Astrocyte (in vitro differentiated cells and primary cell): ENCODE measurements around the gene UBA52. TPM values are rescaled to one million over a fixed set of nuclear protein-coding genes. Genes with fewer than 3 reads are reported as not detected.

Experiments used
- DNase-seq: peaks from one replicate; pipeline ENCODE4 v3.0.0-alpha.2; 2010; ENCODE audit warnings: low read depth
- FAIRE-seq: peaks from 2 replicates; lab custom pipeline; 2011; peaks lifted over from hg19 to GRCh38; lab: Jason Lieb, UNC
- H2AFZ ChIP-seq: 2 replicates; pipeline ENCODE4 v1.6.0; 2012; ENCODE audit warnings: low read depth, low read length, inconsistent platforms
- H3K27ac ChIP-seq: 2 replicates; pipeline ENCODE4 v1.5.1; 2011; ENCODE audit warnings: low read depth, low read length, inconsistent platforms
- H3K27me3 ChIP-seq: 2 replicates; pipeline ENCODE4 v1.6.0; 2011; ENCODE audit warnings: low read length, inconsistent platforms; ENCODE audit not compliant: insufficient read depth
- H3K36me3 ChIP-seq: 2 replicates; pipeline ENCODE4 v1.5.1; 2011; ENCODE audit warnings: low read length, inconsistent platforms; ENCODE audit not compliant: insufficient read depth
- H3K4me1 ChIP-seq: 2 replicates; pipeline ENCODE4 v1.5.1; 2011; ENCODE audit warnings: low read length, inconsistent platforms; ENCODE audit not compliant: insufficient read depth
- H3K4me2 ChIP-seq: 2 replicates; pipeline ENCODE4 v1.6.0; 2012; ENCODE audit warnings: low read length, inconsistent platforms
- H3K4me3 ChIP-seq: 2 replicates; pipeline ENCODE4 v1.5.1; 2011; ENCODE audit warnings: low read depth, mild to moderate bottlenecking, low read length, inconsistent platforms; ENCODE audit not compliant: insufficient read depth
- H3K79me2 ChIP-seq: 2 replicates; pipeline ENCODE4 v1.6.0; 2012; ENCODE audit warnings: mild to moderate bottlenecking, low read length, inconsistent platforms; ENCODE audit not compliant: insufficient read depth
- H3K9ac ChIP-seq: 2 replicates; pipeline ENCODE4 v1.6.0; 2012; ENCODE audit warnings: mild to moderate bottlenecking, low read length, inconsistent platforms
- H3K9me3 ChIP-seq: 2 replicates; pipeline ENCODE4 v1.5.1; 2012; ENCODE audit warnings: low read depth, mild to moderate bottlenecking, low read length, inconsistent platforms; ENCODE audit not compliant: insufficient read depth
- H4K20me1 ChIP-seq: 2 replicates; pipeline ENCODE4 v1.6.0; 2012; ENCODE audit warnings: low read length, inconsistent platforms; ENCODE audit not compliant: insufficient read depth
- H3K27ac Mint-ChIP-seq: one replicate; pipeline ENCODE4 v1.8.0; 2021; ENCODE audit warnings: mild to moderate bottlenecking, mixed read lengths; ENCODE audit not compliant: unreplicated experiment
- H3K27me3 Mint-ChIP-seq: one replicate; pipeline ENCODE4 v1.8.0; 2021; ENCODE audit warnings: low read depth, mixed read lengths; ENCODE audit not compliant: unreplicated experiment
- H3K36me3 Mint-ChIP-seq: one replicate; pipeline ENCODE4 v1.8.0; 2021; ENCODE audit warnings: low read depth, mixed read lengths; ENCODE audit not compliant: unreplicated experiment
- H3K4me1 Mint-ChIP-seq: one replicate; pipeline ENCODE4 v1.8.0; 2021; ENCODE audit warnings: low read depth, mixed read lengths; ENCODE audit not compliant: unreplicated experiment
- H3K4me3 Mint-ChIP-seq: one replicate; pipeline ENCODE4 v1.8.0; 2021; ENCODE audit warnings: mild to moderate bottlenecking, moderate library complexity, mixed read lengths; ENCODE audit not compliant: unreplicated experiment
- H3K9me3 Mint-ChIP-seq: one replicate; pipeline ENCODE4 v1.8.0; 2021; ENCODE audit warnings: mild to moderate bottlenecking, mixed read lengths; ENCODE audit not compliant: unreplicated experiment
- EZH2 ChIP-seq: IDR thresholded peaks from 2 replicates; pipeline ENCODE4 v1.6.1; 2012; ENCODE audit warnings: mild to moderate bottlenecking, low read length, inconsistent platforms; ENCODE audit not compliant: insufficient read depth
- total RNA-seq: library from RNA; stranded (reverse); gene quantifications from 2 replicates; pipeline ENCODE4 v1.2.1, GENCODE V29; 2021
- TF ChIP-seq, protein P1 (sequence below): IDR thresholded peaks from 2 replicates; pipeline ENCODE4 v1.5.1; 2011; ENCODE audit warnings: low read depth, mild to moderate bottlenecking, inconsistent platforms, low read length, moderate library complexity; ENCODE audit not compliant: insufficient read depth

Gene UBA52
- total RNA-seq, 1 donor from 2014 or later = 1,287 TPM

DNA sequence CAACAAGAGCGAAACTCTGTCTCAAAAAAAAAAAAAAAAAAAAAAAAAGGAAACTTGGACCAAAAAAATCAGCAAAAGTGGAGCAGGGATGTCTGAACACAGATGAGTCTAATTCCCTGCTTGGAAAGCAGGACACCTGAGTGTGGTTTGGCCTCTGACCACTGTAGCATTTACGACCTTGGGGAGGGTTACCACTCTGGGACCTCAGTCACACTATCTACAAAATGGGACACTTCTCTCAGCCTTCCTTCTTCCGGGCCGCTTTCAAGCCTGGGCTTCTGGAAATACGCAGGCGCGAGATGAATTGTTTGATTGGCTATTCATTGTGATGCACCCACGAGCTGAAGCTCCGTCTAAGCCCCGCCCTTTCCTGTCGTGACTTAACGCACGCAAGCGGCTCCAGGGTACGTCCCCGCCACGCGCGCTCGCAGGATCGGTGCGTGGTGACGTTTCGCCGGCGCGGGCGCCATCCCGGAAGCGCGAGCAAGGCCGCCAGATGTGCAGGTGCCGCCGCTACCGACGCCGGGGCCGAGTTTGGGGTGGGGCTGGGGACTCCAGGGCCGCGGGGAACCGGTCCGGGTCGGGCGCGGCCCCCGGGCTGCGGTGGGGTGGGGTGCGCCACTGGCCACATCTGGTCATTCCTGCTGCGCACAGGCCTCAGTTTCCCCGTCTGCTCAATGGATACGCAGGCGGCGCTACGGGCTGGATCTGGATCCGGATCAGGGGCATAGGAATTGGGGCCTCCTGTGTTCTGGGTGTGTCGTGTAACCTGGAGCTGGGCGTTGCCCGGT, 14.1 kb upstream of the UBA52 start, which contains the start of gene KXD1:
Gene KXD1, plus strand, starts transcription at position 460 of the 791 bp plus-strand sequence. CDS start 4,187 bp downstream, outside the sequence.
- DNase-seq (peak; percentile 97), FAIRE-seq (peak; percentile 65)
- Mint-ChIP-seq H3K4me3 (peak within 1 kb of the TSS; percentile 97), H3K4me1 (peaks cover 6% of the 10 kb centered on the region), H3K36me3 (peaks cover 2% of the 10 kb centered on the region), H3K9me3 (no peaks in the 10 kb centered on the region), H3K27ac (peak within 1 kb of the TSS; percentile 94), H3K27me3 (no peaks in the 10 kb centered on the region)
- no peaks in the 10 kb centered on the region for H3K27me3 ChIP-seq
- peak within 1 kb of the TSS; percentile 91 for H2AFZ ChIP-seq
- H3K36me3 ChIP-seq = no peaks in the 10 kb centered on the region
- no peak for TF ChIP-seq EZH2
- TF ChIP-seq, protein P1, sequence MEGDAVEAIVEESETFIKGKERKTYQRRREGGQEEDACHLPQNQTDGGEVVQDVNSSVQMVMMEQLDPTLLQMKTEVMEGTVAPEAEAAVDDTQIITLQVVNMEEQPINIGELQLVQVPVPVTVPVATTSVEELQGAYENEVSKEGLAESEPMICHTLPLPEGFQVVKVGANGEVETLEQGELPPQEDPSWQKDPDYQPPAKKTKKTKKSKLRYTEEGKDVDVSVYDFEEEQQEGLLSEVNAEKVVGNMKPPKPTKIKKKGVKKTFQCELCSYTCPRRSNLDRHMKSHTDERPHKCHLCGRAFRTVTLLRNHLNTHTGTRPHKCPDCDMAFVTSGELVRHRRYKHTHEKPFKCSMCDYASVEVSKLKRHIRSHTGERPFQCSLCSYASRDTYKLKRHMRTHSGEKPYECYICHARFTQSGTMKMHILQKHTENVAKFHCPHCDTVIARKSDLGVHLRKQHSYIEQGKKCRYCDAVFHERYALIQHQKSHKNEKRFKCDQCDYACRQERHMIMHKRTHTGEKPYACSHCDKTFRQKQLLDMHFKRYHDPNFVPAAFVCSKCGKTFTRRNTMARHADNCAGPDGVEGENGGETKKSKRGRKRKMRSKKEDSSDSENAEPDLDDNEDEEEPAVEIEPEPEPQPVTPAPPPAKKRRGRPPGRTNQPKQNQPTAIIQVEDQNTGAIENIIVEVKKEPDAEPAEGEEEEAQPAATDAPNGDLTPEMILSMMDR = no peak
- H3K4me3 ChIP-seq = peak within 1 kb of the TSS; percentile 91
- H3K27ac ChIP-seq = peak within 1 kb of the TSS; percentile 65
- peak within 1 kb of the TSS; percentile 94 for H3K9ac ChIP-seq
- peaks cover 42% of the 10 kb centered on the region for H3K79me2 ChIP-seq
- H4K20me1 ChIP-seq = peaks cover 14% of the 10 kb centered on the region
- peak within 1 kb of the TSS; percentile 98 for H3K4me2 ChIP-seq
- H3K4me1 ChIP-seq = peaks cover 9% of the 10 kb centered on the region
- no peaks in the 10 kb centered on the region for H3K9me3 ChIP-seq

DNA sequence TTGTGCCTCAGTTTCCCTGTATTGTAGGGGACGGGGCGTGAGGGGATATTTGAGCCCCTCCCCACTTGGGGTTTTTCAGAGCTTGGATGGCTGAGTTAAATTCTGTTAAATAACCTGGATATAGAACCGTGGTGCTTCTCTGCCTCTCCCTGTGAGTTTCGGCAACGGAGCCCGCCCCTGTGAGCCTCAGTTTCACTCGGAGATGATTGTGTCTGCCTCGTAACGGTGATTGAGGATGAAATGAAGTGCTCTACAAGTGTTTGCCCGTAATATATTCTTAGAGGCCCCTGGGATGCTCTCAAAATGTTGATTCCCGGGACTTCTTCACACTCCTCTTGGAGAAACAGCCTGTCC, 13.5 kb upstream of the UBA52 start:
- no peak for DNase-seq
- Histone ChIP-seq H3K9me3 (no peaks in the 10 kb centered on the region), H3K9ac (peak overlapping the region; percentile 94), H2AFZ (peak overlapping the region; percentile 91), H4K20me1 (peaks cover 14% of the 10 kb centered on the region), H3K4me3 (peak overlapping the region; percentile 91), H3K4me2 (peak overlapping the region; percentile 98), H3K4me1 (peaks cover 9% of the 10 kb centered on the region), H3K27ac (peak overlapping the region; percentile 65), H3K79me2 (peaks cover 42% of the 10 kb centered on the region), H3K36me3 (peaks cover 3% of the 10 kb centered on the region), H3K27me3 (no peaks in the 10 kb centered on the region)
- H3K9me3 Mint-ChIP-seq = no peaks in the 10 kb centered on the region
- no peaks in the 10 kb centered on the region for H3K27me3 Mint-ChIP-seq
- H3K4me3 Mint-ChIP-seq = peak overlapping the region; percentile 97
- H3K36me3 Mint-ChIP-seq = peaks cover 8% of the 10 kb centered on the region
- peak overlapping the region; percentile 94 for H3K27ac Mint-ChIP-seq
- no peak for TF ChIP-seq EZH2
- TF ChIP-seq, protein P1 = no peak
- no peak for FAIRE-seq
- H3K4me1 Mint-ChIP-seq = peaks cover 6% of the 10 kb centered on the region

DNA sequence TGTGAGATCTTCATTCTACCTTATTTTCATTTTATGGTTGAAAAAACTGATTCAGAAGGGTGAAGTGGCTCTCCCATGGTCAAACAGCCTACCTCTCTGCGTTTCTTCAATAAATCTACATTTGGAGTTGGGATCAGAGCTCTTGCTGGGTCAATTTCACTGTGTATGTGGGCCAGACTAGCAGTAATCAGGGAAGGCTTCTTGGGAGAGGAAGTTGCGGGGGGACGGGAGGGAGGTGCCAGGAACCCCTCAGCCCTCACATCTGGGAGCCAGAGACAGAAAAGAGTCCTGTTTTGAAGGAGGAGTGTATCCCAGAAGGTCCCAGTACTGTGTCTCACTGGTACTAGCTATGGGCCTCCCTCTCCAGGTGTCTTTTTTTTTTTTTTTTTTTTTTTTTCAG, 13.1 kb upstream of the UBA52 start:
- DNase-seq = no peak
- H3K36me3 ChIP-seq = peaks cover 4% of the 10 kb centered on the region
- peak overlapping the region; percentile 98 for H3K4me2 ChIP-seq
- no peak overlapping the region for H2AFZ ChIP-seq
- no peaks in the 10 kb centered on the region for H3K9me3 ChIP-seq
- H3K27ac ChIP-seq = peak overlapping the region; percentile 65
- Mint-ChIP-seq H3K36me3 (peaks cover 8% of the 10 kb centered on the region), H3K4me3 (peak overlapping the region; percentile 97), H3K4me1 (peaks cover 6% of the 10 kb centered on the region), H3K27me3 (no peaks in the 10 kb centered on the region), H3K27ac (peak overlapping the region; percentile 94), H3K9me3 (no peaks in the 10 kb centered on the region)
- peaks cover 9% of the 10 kb centered on the region for H3K4me1 ChIP-seq
- H3K4me3 ChIP-seq = peak overlapping the region; percentile 91
- peaks cover 14% of the 10 kb centered on the region for H4K20me1 ChIP-seq
- no peak for TF ChIP-seq EZH2
- TF ChIP-seq, protein P1 = no peak
- H3K79me2 ChIP-seq = peaks cover 42% of the 10 kb centered on the region
- peak overlapping the region; percentile 94 for H3K9ac ChIP-seq
- no peaks in the 10 kb centered on the region for H3K27me3 ChIP-seq
- FAIRE-seq = no peak
